ENCODE measurements around the gene EML4. TPM values are rescaled to one million over a fixed set of nuclear protein-coding genes. Genes with fewer than 3 reads are reported as not detected.

Gene EML4
- polyA plus RNA-seq, 1 experiment: 81.0 TPM

- Histone ChIP-seq H3K9me3 (ENCODE audit: control insufficient read depth, insufficient read depth, low read length) (no peaks in the 10 kb centered on the region), H3K27me3 (ENCODE audit: control insufficient read depth, insufficient read depth, low read length) (peaks cover 17% of the 10 kb centered on the region), H3K27ac (ENCODE audit: low read depth, low read length) (no peak overlapping the region), H3K4me3 (ENCODE audit: low read depth, low read length) (no peak overlapping the region)
- no peak for TF ChIP-seq CTCF (IDR thresholded peaks at IDR 0.05; ENCODE audit: low read depth, low read length)
- no peak for DNase-seq (ENCODE audit: low read depth, low spot score)
- CTCF ChIA-PET: interaction anchor here (0.7 kb wide), 1 partner anchor 295 kb away, joined by 3 read pairs; no protein-coding TSS in a partner anchor
- POLR2A ChIA-PET: no interaction called here
Measured at GRCh38 chr2:42367835-42368234, 198.7 kb downstream of the EML4 start.

GRCh38 chr2:42368817-42369531, 199.8 kb downstream of the EML4 start:
- CTCF ChIA-PET: no interaction called here
- DNase-seq (ENCODE audit: low read depth, low spot score): no peak
- Histone ChIP-seq H3K27me3 (ENCODE audit: control insufficient read depth, insufficient read depth, low read length) (peaks cover 11% of the 10 kb centered on the region), H3K4me3 (ENCODE audit: low read depth, low read length) (no peak overlapping the region), H3K27ac (ENCODE audit: low read depth, low read length) (no peak overlapping the region), H3K9me3 (ENCODE audit: control insufficient read depth, insufficient read depth, low read length) (no peaks in the 10 kb centered on the region)
- no peak for TF ChIP-seq CTCF (IDR thresholded peaks at IDR 0.05; ENCODE audit: low read depth, low read length)
- POLR2A ChIA-PET: no interaction called here

- Histone ChIP-seq H3K27ac (ENCODE audit: low read depth, low read length) (no peak overlapping the region), H3K27me3 (ENCODE audit: control insufficient read depth, insufficient read depth, low read length) (peaks cover 11% of the 10 kb centered on the region), H3K9me3 (ENCODE audit: control insufficient read depth, insufficient read depth, low read length) (no peaks in the 10 kb centered on the region), H3K4me3 (ENCODE audit: low read depth, low read length) (no peak overlapping the region)
- CTCF ChIA-PET: no interaction called here
- no peak for TF ChIP-seq CTCF (IDR thresholded peaks at IDR 0.05; ENCODE audit: low read depth, low read length)
- POLR2A ChIA-PET: no interaction called here
- no peak for DNase-seq (ENCODE audit: low read depth, low spot score)
Measured at GRCh38 chr2:42369532-42370229, 200.5 kb downstream of the EML4 start.

GRCh38 chr2:42371611-42372473, 202.7 kb downstream of the EML4 start:
- Histone ChIP-seq H3K9me3 (ENCODE audit: control insufficient read depth, insufficient read depth, low read length) (no peaks in the 10 kb centered on the region), H3K27ac (ENCODE audit: low read depth, low read length) (no peak overlapping the region), H3K27me3 (ENCODE audit: control insufficient read depth, insufficient read depth, low read length) (peaks cover 3% of the 10 kb centered on the region), H3K4me3 (ENCODE audit: low read depth, low read length) (no peak overlapping the region)
- POLR2A ChIA-PET: no interaction called here
- CTCF ChIA-PET: no interaction called here
- no peak for TF ChIP-seq CTCF (IDR thresholded peaks at IDR 0.05; ENCODE audit: low read depth, low read length)
- no peak for DNase-seq (ENCODE audit: low read depth, low spot score)
